Right renal pelvis (tissue), 4 donors: Measurements from ENCODE around the gene FPR2. TPM values are rescaled to one million over a fixed set of nuclear protein-coding genes. Genes with fewer than 3 reads are reported as not detected.
"Not testable (repeated sequence)": the region's sequence is repeated elsewhere in the genome, so short reads cannot be mapped to it uniquely, and the experiment has no call there.

Source experiments
- DNase-seq, 4 donors: peaks; one replicate each; pipeline ENCODE4 v3.0.0-alpha.2; 2013; ENCODE audit warnings: low read depth in 4 of 4, low spot score in 3 of 4, missing footprints in 1 of 4
- polyA plus RNA-seq, 4 donors: library from polyadenylated mRNA; unstranded; fragments of 120-200 nt; gene quantifications; one replicate each; pipeline ENCODE4 v1.2.1, GENCODE V29; 2013; ENCODE audit not compliant: insufficient read length in 4 of 4

The FPR2 gene
- under 1 TPM in 3 of 4 donors, not detected in 1; 0.22 to 0.34 (median 0.25) TPM for polyA plus RNA-seq

GRCh38 chr19:51760697-51761356 is at the start of gene FPR2:
FPR2 (plus strand) TSS chr19:51761180; CDS start chr19:51768659, 7,479 bp downstream.
- DNase-seq, result no peak

- DNase-seq, result no peak
These were observed 49.3 kb upstream of the FPR2 start for GRCh38 chr19:51711702-51712101.

- no peak for DNase-seq
These were observed 48.4 kb upstream of the FPR2 start for GRCh38 chr19:51712461-51713081.

GRCh38 chr19:51713319-51714285 is 47.4 kb upstream of the FPR2 start:
- DNase-seq, result no peak

- DNase-seq, result no peak
These were observed 46.1 kb upstream of the FPR2 start for GRCh38 chr19:51714848-51715247.

GRCh38 chr19:51715850-51716249 is 45.1 kb upstream of the FPR2 start:
- no peak for DNase-seq

GRCh38 chr19:51716925-51717324 is 44.1 kb upstream of the FPR2 start:
- DNase-seq, result no peak

- DNase-seq, result peak in 1 of 4 donors; percentile 10
These were observed 41.6 kb upstream of the FPR2 start for GRCh38 chr19:51719251-51719988.

- DNase-seq, result no peak
These were observed 39.1 kb upstream of the FPR2 start for GRCh38 chr19:51721905-51722304.

GRCh38 chr19:51722492-51722891 is 38.5 kb upstream of the FPR2 start:
- DNase-seq, result no peak

- no peak for DNase-seq
These were observed 36.4 kb upstream of the FPR2 start for GRCh38 chr19:51724543-51724942.

GRCh38 chr19:51726049-51726448 is 34.9 kb upstream of the FPR2 start:
- DNase-seq, result no peak

GRCh38 chr19:51727349-51727880 is 33.6 kb upstream of the FPR2 start:
- DNase-seq, result no peak

GRCh38 chr19:51729781-51730180 is 31.2 kb upstream of the FPR2 start:
- DNase-seq, result no peak

GRCh38 chr19:51733742-51734522 is 27.0 kb upstream of the FPR2 start:
- DNase-seq, result no peak

GRCh38 chr19:51735759-51736449 is 25.1 kb upstream of the FPR2 start:
- no peak for DNase-seq

GRCh38 chr19:51737389-51737788 is 23.6 kb upstream of the FPR2 start:
- DNase-seq, result no peak

GRCh38 chr19:51737924-51738323 is 23.1 kb upstream of the FPR2 start:
- DNase-seq, result no peak

- DNase-seq, result not testable (repeated sequence)
These were observed 22.5 kb upstream of the FPR2 start for GRCh38 chr19:51738523-51738922.
